GM19239 (cell line): Measurements from ENCODE around the gene OCSTAMP.

Experiments used
- DNase-seq: peaks from one replicate; pipeline ENCODE4 v3.0.0; 2011; ENCODE audit warnings: low spot score; ENCODE audit not compliant: insufficient read length
- FAIRE-seq: peaks from 2 replicates; lab custom pipeline; 2011; peaks lifted over from hg19 to GRCh38; lab: Jason Lieb, UNC

Gene OCSTAMP

GRCh38 chr20:46555370-46555956 lies 5.0 kb upstream of the OCSTAMP start:
- DNase-seq, result no peak
- FAIRE-seq, result no peak

- DNase-seq (no peak), FAIRE-seq (no peak)
These were observed 4.4 kb upstream of the OCSTAMP start for GRCh38 chr20:46554828-46555227.

- no peak for FAIRE-seq
- no peak for DNase-seq
These were observed 3.5 kb upstream of the OCSTAMP start for GRCh38 chr20:46553926-46554325.

- FAIRE-seq (peak; percentile 93), DNase-seq (peak; percentile 28)
These were observed 2.3 kb upstream of the OCSTAMP start for GRCh38 chr20:46552460-46553420.

- DNase-seq, result no peak
- peak; percentile 14 for FAIRE-seq
These were observed 1.3 kb upstream of the OCSTAMP start for GRCh38 chr20:46551522-46552381.

- no peak for DNase-seq
- no peak for FAIRE-seq
These were observed 1.1 kb downstream of the OCSTAMP start for GRCh38 chr20:46549188-46549972.

- no peak for FAIRE-seq
These were observed 1.8 kb downstream of the OCSTAMP start for GRCh38 chr20:46548688-46549087.

GRCh38 chr20:46547995-46548394 lies 2.5 kb downstream of the OCSTAMP start:
- FAIRE-seq (no peak), DNase-seq (no peak)

More at GRCh38 chr20:46548688-46549087, 1.8 kb downstream of the OCSTAMP start:
- DNase-seq, result no peak

GRCh38 chr20:46546936-46547335 lies 3.5 kb downstream of the OCSTAMP start:
- DNase-seq (no peak), FAIRE-seq (no peak)

GRCh38 chr20:46546298-46546697 lies 4.2 kb downstream of the OCSTAMP start:
- no peak for DNase-seq
- FAIRE-seq, result no peak

- DNase-seq (no peak), FAIRE-seq (no peak)
These were observed 4.7 kb downstream of the OCSTAMP start for GRCh38 chr20:46545827-46546138.

GRCh38 chr20:46545077-46545826 lies 5.2 kb downstream of the OCSTAMP start:
- FAIRE-seq (peak; percentile 81), DNase-seq (peak; percentile 45)

GRCh38 chr20:46544576-46544975 lies 5.9 kb downstream of the OCSTAMP start:
- FAIRE-seq, result peak; percentile 28
- no peak for DNase-seq

GRCh38 chr20:46543959-46544358 lies 6.5 kb downstream of the OCSTAMP start:
- FAIRE-seq, result no peak
- no peak for DNase-seq

- FAIRE-seq, result no peak
- no peak for DNase-seq
These were observed 7.4 kb downstream of the OCSTAMP start for GRCh38 chr20:46543033-46543432.

- FAIRE-seq (no peak), DNase-seq (no peak)
These were observed 9.1 kb downstream of the OCSTAMP start for GRCh38 chr20:46541229-46541935.

GRCh38 chr20:46539113-46539512 lies 11.3 kb downstream of the OCSTAMP start:
- DNase-seq (no peak), FAIRE-seq (no peak)

GRCh38 chr20:46530640-46531039 lies 19.8 kb downstream of the OCSTAMP start:
- FAIRE-seq, result no peak
- no peak for DNase-seq
